GM18909 (cell line): ENCODE data around the gene RGL3.
"Not testable (repeated sequence)": the region's sequence is repeated elsewhere in the genome, so short reads cannot be mapped to it uniquely, and the experiment has no call there.

Experiments
- ATAC-seq: cut with Tn5 transposase; IDR thresholded peaks from one replicate; pipeline ENCODE4 v1.9.1; 2021; ENCODE audit warnings: mild to moderate bottlenecking; ENCODE audit not compliant: unreplicated experiment, poor library complexity

RGL3 gene

GRCh38 chr19:11364935-11365334 is 54.2 kb downstream of the RGL3 start:
- ATAC-seq, result no peak

GRCh38 chr19:11364296-11364904 is 54.7 kb downstream of the RGL3 start:
- ATAC-seq, result no peak

DNA sequence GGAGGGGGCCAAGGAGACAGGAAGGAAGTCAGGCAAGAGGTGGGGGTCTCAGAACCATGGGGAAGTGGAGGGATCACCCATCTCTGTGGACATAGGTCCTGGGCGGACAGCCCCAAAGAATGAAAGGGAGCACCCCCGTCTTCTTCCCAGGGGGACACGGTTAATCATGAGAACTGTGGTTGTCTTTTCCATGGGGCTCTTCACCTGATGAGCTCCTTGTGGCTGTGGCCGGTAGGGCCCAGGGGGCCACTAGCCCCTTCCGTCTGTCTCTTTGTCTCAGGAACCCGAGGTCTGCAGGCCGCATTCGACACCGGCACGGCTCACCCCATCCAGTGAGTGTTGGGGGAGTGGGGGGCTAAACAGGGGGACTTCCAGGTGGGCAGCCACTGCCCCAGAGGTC is 55.2 kb downstream of the RGL3 start:
- no peak for ATAC-seq

GRCh38 chr19:11361771-11362731 is 57.1 kb downstream of the RGL3 start:
- no peak for ATAC-seq

GRCh38 chr19:11361037-11361770 is 57.9 kb downstream of the RGL3 start:
- no peak for ATAC-seq

DNA sequence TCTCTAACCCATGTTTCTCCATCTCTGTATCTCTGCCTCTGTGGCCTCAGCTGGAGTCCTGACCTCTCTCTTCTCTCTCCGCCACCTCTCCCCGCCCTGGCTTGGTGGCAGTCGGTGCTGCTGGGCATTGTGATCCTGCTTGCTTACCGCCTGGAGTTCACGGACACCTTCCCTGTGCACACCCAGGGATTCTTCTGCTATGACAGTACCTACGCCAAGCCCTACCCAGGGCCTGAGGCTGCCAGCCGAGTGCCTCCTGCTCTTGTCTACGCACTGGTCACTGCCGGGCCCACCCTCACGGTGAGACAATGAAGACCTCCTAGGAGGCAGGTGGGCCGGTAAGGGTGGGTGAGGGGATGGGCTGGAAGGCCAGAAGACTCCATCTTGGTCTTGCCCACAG is 59.7 kb downstream of the RGL3 start:
- ATAC-seq, result no peak

DNA sequence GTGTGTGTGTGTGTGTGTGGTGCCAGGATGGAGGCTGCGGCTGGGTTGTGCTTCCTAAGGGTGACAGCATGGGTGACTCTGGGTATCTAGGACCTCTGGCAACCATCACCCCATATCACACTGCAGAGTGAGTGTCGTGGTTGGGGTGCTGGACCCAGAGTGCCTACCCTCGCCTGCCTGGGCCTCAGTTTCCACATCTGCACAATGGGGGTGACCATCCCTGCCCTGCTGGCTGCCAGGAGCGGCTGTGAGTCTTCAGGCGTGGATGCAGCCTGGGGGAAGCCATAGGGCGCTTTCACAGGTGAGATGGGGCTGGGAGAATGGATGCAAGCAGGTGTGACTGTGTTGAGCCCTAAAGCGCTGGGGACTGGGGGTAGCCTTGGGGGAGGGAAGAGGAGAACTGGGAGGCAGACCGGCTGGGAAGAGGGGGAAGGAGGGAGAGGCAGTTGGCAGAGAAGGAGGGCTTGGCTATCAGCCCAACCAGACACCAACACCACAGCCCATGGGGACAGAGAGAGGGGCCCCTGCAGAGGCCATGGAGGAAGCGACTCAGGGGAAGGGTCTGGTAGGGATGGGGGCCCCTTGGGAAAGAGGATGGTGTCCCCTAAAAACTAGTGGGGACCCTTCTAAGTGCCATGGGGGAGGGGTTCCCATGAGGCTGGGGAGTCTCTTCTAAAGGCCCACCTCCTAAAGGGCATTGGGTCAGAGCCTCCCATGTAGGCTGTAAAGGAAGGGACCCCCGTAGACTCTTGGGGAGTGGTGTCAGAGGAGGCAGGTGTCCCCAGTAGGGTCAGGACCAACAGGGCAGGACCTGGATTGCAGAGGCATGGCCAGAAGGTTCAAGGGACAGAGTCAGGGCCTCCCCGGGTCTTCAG is 62.2 kb downstream of the RGL3 start:
- ATAC-seq, result no peak

DNA sequence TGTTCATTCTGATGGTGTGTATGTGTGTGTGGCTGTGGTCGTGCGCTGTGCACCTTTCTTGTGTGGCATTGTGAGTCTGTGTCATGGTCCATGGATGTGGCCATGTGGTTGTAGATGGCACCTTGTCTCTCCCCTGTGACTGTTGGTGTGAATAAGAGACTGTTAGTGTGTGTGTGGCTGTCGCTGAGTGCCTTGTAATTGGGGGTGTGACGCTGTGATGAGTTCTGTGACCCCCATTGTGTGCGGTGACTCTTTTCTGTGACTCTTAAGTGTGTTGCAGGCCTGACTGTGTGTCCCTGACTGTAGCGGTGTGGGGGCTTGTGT is 63.1 kb downstream of the RGL3 start:
- no peak for ATAC-seq

- ATAC-seq, result peak; percentile 55
These were observed 63.7 kb downstream of the RGL3 start, which contains the start of gene PLPPR2 for GRCh38 chr19:11355160-11356073. Gene PLPPR2 (plus strand): TSS chr19:11355432. CDS start chr19:11357674, 2,242 bp downstream.

DNA sequence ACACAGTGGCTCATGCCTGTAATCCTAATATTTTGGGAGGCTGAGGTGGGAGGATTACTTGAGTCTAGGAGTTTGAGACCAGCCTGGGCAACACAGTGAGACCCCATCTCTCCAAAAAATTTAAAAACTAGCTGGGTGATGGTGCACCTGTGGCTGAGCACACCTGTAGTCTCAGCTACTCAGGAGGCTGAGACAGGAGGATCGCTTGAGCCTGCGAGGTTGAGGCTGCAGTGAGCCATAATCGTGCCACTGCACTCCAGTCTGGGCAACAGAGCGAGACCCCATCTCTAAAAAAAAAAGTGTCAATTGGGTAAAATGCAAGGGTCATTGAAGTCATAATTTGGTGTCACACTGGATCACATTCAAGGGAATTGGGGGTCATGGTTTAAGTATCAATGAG is 65.0 kb downstream of the RGL3 start:
- ATAC-seq, result not testable (repeated sequence)

DNA sequence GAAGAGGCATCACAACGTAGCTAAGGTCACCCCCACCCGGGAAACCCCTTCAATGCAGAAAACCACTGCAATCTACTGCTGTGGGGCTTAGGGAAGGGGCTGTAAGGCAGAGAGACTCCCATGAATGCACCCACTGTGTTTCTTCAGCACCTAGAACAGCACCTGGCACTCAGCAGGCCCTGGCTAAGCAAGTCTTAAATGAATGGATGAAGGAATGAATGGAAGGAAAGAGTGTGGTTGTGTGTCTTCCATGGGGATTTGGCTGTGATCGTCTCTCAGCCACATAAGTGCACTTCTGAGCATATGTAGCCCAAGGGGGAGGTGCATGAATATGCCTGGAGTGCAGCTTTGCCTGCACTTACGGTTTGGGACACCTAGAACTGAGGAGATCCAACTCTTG is 69.9 kb downstream of the RGL3 start:
- no peak for ATAC-seq

DNA sequence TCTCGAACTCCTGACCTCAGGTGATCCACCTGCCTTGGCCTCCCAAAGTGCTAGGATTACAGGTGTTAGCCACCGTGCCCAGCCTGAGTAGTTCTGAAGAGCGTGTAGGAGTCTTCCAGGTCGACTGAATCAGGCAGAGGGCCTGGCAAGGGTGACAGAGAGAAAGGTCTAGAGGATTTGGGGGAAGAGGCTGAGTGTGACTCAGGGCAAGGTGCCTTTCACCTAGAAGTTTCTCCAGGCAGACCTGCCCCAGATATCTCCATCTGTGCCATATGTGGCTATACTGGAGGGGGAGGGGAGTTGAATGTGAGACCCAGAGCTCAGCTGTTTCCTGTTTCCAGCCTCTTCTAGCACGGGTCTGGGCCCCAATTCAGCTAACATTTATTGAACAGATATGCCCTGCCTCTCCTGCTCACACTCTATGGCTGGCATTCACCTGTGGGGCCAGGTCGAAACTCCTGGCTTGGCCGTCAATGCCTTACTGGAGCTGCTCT is 71.5 kb downstream of the RGL3 start:
- ATAC-seq, result no peak

DNA sequence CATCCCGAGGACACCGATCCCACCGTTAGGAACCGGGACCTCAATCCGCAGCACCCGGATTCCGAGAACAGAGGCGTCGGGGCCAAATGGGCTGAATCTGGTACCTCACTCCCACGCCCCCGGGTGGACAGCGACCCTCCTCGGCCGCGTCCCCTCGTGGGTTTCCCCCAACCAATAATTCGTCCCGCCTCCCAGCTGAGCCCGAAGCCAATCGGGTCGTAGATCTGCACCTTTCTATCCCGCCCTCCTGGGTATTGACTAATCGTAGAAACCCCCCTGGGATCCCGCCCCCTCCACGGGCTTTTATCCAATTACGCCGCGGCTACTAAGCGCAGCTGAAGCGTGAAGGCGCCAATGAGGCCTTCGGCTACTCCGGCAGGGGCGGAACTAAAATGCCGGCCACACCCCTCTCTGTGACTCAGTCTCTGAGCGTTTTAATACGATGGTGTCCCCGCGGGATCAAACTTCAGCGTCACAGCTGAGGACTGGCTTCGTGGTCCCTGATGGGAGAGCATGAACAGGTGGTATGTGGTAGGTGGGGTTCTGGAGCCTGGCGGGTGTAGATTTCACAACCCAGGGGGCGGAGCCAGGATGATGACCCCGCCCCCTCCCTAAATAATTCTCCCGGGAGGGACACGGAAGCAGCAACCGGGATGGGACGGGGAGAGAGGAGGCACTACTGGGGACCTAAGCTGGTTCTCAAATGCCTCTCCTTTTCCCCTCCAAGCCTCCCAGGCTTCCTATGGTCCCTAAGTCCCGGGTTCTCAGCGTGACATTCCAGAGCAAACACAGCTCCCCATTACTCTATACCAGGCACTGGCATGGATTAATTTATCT is 72.8 kb downstream of the RGL3 start, which contains the start of the genes CCDC159 and TMEM205:
TSS of gene CCDC159 (plus strand) at position 416 of the 837 bp plus-strand sequence. CDS start at position 504, 88 bp downstream.
TSS of gene TMEM205 (minus strand) at position 165 of the 837 bp plus-strand sequence. CDS start 649 bp downstream, outside the sequence.
- ATAC-seq, result peak; percentile 89

DNA sequence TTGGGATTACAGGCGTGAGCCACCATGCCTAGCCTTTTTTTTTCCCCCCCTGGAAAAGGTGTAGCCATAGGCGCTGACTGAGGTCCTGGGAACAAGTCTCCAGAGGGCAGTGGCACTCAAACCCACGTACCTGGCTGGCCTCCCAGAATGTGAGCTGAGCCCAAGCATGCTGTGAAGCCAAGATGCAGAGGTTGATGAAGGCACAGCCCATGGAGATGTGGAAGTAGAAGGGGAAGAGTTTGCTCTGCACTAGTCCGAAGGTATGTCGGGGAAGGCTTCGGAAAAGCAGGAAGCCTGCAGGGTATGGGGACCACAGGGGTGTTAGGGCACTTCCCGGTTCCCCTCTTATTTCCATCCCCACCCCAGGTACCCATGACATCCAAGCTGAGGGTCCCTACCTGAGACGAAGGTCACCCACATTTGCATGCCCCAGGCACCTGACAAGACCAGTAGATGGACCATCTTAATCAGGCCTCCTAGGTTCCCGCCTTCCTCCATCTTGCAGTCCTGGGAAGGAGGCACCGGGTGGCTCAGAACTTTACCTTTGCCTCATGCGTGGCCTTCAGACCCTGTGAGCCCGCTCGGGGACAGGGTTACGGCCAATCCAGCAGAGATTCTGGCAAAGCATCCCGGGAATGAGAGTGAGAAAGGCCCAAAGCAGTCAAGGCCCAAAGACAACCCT is 73.9 kb downstream of the RGL3 start:
- no peak for ATAC-seq
